GM10266 (cell line): ENCODE results near the gene HNRNPA1.

Source experiments
- DNase-seq: peaks from one replicate; pipeline ENCODE4 v3.0.0; 2012; ENCODE audit errors: extremely low spot score
- CTCF ChIP-seq: IDR thresholded peaks from 2 replicates; pipeline ENCODE4 v1.5.1; 2012; ENCODE audit warnings: mild to moderate bottlenecking, low read depth; ENCODE audit not compliant: control insufficient read depth, insufficient read depth; ENCODE audit errors: missing control alignments

Gene HNRNPA1

DNA sequence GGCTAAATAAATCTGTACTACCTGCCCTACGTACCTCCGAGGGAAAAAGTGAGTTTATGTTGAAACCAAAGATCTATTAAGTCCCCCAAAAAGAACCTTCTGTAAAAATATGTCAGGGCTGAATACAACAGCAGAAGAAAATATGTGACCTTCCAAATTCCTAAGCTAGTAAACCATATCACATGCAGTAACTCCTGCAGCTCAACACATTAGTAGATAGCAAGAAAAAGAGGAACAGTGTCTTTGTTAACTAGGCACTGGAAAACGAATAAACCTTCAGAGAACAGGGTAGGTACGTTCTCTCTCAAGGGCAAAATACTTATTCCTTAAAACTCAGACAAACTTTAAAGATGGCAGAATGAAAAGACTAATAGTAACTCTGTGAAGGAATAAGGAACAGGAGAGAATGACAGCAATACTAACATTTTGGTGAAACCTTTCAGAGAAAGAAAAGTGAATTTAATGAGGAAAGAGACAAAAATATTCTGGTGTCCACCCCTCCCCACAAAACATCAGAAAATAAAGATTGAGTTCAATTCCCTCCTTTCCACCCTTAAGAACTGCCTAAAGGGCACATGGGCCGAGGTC, 18.6 kb upstream of the HNRNPA1 start:
- no peak for TF ChIP-seq CTCF
- no peak for DNase-seq

GRCh38 chr12:54262403-54262925, 18.1 kb upstream of the HNRNPA1 start:
- TF ChIP-seq CTCF, result no peak
- no peak for DNase-seq

- DNase-seq, result no peak
Measured at GRCh38 chr12:54265364-54265812, 15.1 kb upstream of the HNRNPA1 start.

GRCh38 chr12:54266852-54267251, 13.7 kb upstream of the HNRNPA1 start:
- no peak for TF ChIP-seq CTCF
- DNase-seq, result no peak

More at GRCh38 chr12:54265364-54265812, 15.1 kb upstream of the HNRNPA1 start:
- TF ChIP-seq CTCF, result no peak

GRCh38 chr12:54270345-54270744, 10.2 kb upstream of the HNRNPA1 start:
- no peak for DNase-seq
- no peak for TF ChIP-seq CTCF

GRCh38 chr12:54272214-54272613, 8.3 kb upstream of the HNRNPA1 start:
- DNase-seq, result no peak
- no peak for TF ChIP-seq CTCF

DNA sequence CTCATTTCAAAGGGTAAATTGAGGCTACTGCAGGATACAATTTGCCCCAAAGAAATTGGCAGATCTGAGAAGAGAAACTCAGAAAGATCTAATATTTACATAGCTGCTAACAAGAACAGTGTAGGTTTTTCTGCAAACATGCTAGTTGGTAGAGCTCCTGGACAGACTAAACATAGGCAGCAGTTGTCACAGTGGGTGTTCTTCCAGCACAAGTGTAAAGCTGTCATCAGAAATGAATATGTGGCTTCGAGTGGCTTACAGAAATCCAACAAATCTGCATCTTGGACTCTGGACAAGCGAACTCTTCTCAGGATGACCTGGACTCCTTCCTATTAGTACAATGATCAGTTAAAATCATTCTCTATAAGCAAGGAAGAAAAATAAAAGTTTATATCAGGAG, 6.5 kb upstream of the HNRNPA1 start:
- no peak for DNase-seq
- TF ChIP-seq CTCF, result no peak
